Neural progenitor cell (in vitro differentiated cells): ENCODE data around the gene TF. TPM values are rescaled to one million over a fixed set of nuclear protein-coding genes. Genes with fewer than 3 reads are reported as not detected.

Experiments
- DNase-seq: peaks from one replicate; pipeline ENCODE4 v3.0.0-alpha.2; 2016; ENCODE audit warnings: low spot score
- H2AFZ ChIP-seq: fragments of 200-600 bp; sonication (generic); replicated peaks from 2 replicates; pipeline ENCODE4 v1.6.1; 2016; ENCODE audit warnings: antibody characterized with exemption
- H3F3A ChIP-seq: fragments of 200-600 bp; sonication (generic); 2 replicates; pipeline ENCODE4 v1.6.1; 2016; ENCODE audit warnings: antibody characterized with exemption, low read depth
- H3K27ac ChIP-seq: fragments of 200-600 bp; sonication (generic); 2 replicates; pipeline ENCODE4 v1.5.1; 2016; ENCODE audit warnings: mild to moderate bottlenecking
- H3K27me3 ChIP-seq: fragments of 200-600 bp; sonication (generic); 2 replicates; pipeline ENCODE4 v1.6.1; 2016; ENCODE audit warnings: mild to moderate bottlenecking, moderate library complexity
- H3K36me3 ChIP-seq: fragments of 200-600 bp; sonication (generic); 2 replicates; pipeline ENCODE4 v1.5.1; 2016
- H3K4me1 ChIP-seq: fragments of 200-600 bp; sonication (generic); 2 replicates; pipeline ENCODE4 v1.6.1; 2016; ENCODE audit warnings: mixed run types
- H3K4me2 ChIP-seq: fragments of 200-600 bp; sonication (generic); 2 replicates; pipeline ENCODE4 v1.6.1; 2016
- H3K4me3 ChIP-seq: fragments of 200-600 bp; sonication (generic); 2 replicates; pipeline ENCODE4 v1.5.1; 2016
- H3K79me2 ChIP-seq: fragments of 200-600 bp; sonication (generic); 2 replicates; pipeline ENCODE4 v1.6.1; 2016; ENCODE audit warnings: low read depth
- H3K9ac ChIP-seq: fragments of 200-600 bp; sonication (generic); 2 replicates; pipeline ENCODE4 v1.6.1; 2016
- H3K9me3 ChIP-seq: fragments of 200-600 bp; sonication (generic); 2 replicates; pipeline ENCODE4 v1.5.1; 2016; ENCODE audit warnings: low read depth
- H4K20me1 ChIP-seq: fragments of 200-600 bp; sonication (generic); 2 replicates; pipeline ENCODE4 v1.6.1; 2016; ENCODE audit warnings: low read depth
- H3K27ac Mint-ChIP-seq: 3 replicates; pipeline ENCODE4 v1.8.0; 2021; ENCODE audit warnings: mixed read lengths
- H3K27me3 Mint-ChIP-seq: 2 replicates; pipeline ENCODE4 v1.8.0; 2022; ENCODE audit warnings: low read depth, mild to moderate bottlenecking, inconsistent platforms, moderate library complexity, mixed read lengths; ENCODE audit not compliant: insufficient read depth
- H3K36me3 Mint-ChIP-seq: 3 replicates; pipeline ENCODE4 v1.8.0; 2021; ENCODE audit warnings: mixed read lengths
- H3K4me1 Mint-ChIP-seq: 3 replicates; pipeline ENCODE4 v1.8.0; 2021; ENCODE audit warnings: mixed read lengths
- H3K4me3 Mint-ChIP-seq: 3 replicates; pipeline ENCODE4 v1.8.0; 2021; ENCODE audit warnings: mild to moderate bottlenecking, moderate library complexity, mixed read lengths
- H3K9me3 Mint-ChIP-seq: 3 replicates; pipeline ENCODE4 v1.8.0; 2020; ENCODE audit warnings: mixed read lengths
- EZH2 ChIP-seq: fragments of 200-600 bp; sonication (generic); IDR thresholded peaks from 2 replicates; pipeline ENCODE4 v1.6.1; 2017; ENCODE audit warnings: antibody characterized with exemption, mild to moderate bottlenecking, moderate library complexity
- EZH2phosphoT487 ChIP-seq: fragments of 200-600 bp; sonication (generic); IDR thresholded peaks from 2 replicates; pipeline ENCODE4 v1.6.1; 2017; ENCODE audit warnings: antibody characterized with exemption
- total RNA-seq: library from RNA; depleted of rRNA; stranded (reverse); fragments of >200 nt; gene quantifications from 2 replicates; pipeline ENCODE4 v1.2.3, GENCODE V29; 2015; ENCODE audit warnings: low replicate concordance
- TF ChIP-seq, protein P1 (sequence below): fragments of 200-600 bp; sonication (generic); IDR thresholded peaks from 2 replicates; pipeline ENCODE4 v1.5.1; 2017; ENCODE audit warnings: antibody characterized with exemption, mild to moderate bottlenecking

The TF gene
- total RNA-seq, 1 donor from 2014 or later, result 0.77 TPM

DNA sequence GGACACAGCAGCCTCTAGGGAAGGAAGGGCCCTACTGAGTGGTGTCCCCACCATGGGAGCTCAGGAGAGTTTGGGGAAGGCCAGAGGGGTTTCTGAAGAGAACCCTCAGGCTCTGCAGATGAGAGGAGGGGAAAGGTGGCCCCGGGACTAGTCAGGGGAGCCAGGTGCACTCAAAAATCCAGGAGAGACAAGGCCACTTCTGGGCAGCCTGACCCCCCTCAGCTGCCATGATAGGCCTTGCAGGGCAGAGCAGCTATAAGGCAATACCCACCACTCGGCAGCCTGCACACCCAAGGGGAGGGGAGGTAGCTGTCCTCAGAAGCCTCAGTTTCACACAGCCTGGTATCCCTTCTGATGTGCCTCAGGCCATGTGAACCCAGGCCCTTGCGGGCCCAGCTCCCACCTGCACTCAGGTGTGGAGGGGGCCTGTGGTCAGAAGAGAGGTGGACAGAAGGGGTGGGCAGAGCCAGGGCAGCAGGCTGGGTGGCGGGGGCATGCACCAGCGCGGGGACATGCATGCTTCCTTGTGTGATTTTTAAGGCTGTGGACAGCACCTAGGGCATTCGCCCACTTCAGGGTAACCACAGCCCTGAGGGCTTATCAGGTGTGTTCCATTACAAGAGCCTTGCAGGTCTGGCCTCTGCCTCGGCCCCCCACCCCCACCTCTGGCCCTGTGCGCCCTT, 94.0 kb downstream of the TF start:
- H3K4me3 ChIP-seq, result no peak overlapping the region
- H3K4me1 ChIP-seq, result peaks cover 8% of the 10 kb centered on the region
- no peaks in the 10 kb centered on the region for H3K36me3 ChIP-seq
- H3F3A ChIP-seq, result no peaks in the 10 kb centered on the region
- H3K79me2 ChIP-seq, result no peaks in the 10 kb centered on the region
- no peaks in the 10 kb centered on the region for H3K9me3 ChIP-seq
- no peak overlapping the region for H2AFZ ChIP-seq
- Mint-ChIP-seq H3K4me3 (no peak overlapping the region), H3K27me3 (peaks cover 3% of the 10 kb centered on the region), H3K27ac (no peak overlapping the region), H3K4me1 (peaks cover 6% of the 10 kb centered on the region), H3K9me3 (no peaks in the 10 kb centered on the region), H3K36me3 (peaks cover 4% of the 10 kb centered on the region)
- peaks cover 14% of the 10 kb centered on the region for H3K27me3 ChIP-seq
- DNase-seq, result no peak
- no peak overlapping the region for H3K27ac ChIP-seq
- H3K9ac ChIP-seq, result no peak overlapping the region
- TF ChIP-seq EZH2 (no peak), EZH2phosphoT487 (no peak)
- TF ChIP-seq, protein P1, sequence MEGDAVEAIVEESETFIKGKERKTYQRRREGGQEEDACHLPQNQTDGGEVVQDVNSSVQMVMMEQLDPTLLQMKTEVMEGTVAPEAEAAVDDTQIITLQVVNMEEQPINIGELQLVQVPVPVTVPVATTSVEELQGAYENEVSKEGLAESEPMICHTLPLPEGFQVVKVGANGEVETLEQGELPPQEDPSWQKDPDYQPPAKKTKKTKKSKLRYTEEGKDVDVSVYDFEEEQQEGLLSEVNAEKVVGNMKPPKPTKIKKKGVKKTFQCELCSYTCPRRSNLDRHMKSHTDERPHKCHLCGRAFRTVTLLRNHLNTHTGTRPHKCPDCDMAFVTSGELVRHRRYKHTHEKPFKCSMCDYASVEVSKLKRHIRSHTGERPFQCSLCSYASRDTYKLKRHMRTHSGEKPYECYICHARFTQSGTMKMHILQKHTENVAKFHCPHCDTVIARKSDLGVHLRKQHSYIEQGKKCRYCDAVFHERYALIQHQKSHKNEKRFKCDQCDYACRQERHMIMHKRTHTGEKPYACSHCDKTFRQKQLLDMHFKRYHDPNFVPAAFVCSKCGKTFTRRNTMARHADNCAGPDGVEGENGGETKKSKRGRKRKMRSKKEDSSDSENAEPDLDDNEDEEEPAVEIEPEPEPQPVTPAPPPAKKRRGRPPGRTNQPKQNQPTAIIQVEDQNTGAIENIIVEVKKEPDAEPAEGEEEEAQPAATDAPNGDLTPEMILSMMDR, result no peak
- no peak overlapping the region for H3K4me2 ChIP-seq
- H4K20me1 ChIP-seq, result peaks cover 10% of the 10 kb centered on the region

DNA sequence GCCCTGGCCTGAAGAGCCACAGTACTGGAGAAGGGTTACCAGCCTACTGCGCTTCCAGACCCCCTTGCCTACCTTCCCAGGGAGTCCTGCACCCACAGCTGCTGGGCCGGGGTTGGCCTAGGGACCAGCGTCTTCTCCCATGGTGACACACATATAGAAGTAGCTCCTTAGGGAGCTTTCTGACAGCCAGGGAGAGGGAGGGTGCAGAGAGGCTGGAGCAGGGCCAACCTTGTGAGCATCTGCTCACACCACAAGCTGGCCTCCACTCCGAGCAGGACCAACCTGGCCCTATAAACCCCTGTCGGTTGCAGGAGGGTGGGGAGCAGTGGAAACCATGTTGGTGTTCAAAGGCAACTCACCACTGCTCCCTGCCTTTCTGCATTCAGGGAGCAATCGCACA, 94.6 kb downstream of the TF start:
- H3K27ac ChIP-seq, result no peak overlapping the region
- H3K9me3 Mint-ChIP-seq, result peaks cover 2% of the 10 kb centered on the region
- H3K27ac Mint-ChIP-seq, result no peak overlapping the region
- no peak overlapping the region for H3K4me3 ChIP-seq
- no peak overlapping the region for H3K4me3 Mint-ChIP-seq
- no peaks in the 10 kb centered on the region for H3F3A ChIP-seq
- peaks cover 6% of the 10 kb centered on the region for H3K4me1 Mint-ChIP-seq
- H3K27me3 Mint-ChIP-seq, result peaks cover 3% of the 10 kb centered on the region
- no peaks in the 10 kb centered on the region for H3K36me3 ChIP-seq
- H3K79me2 ChIP-seq, result no peaks in the 10 kb centered on the region
- peaks cover 14% of the 10 kb centered on the region for H3K27me3 ChIP-seq
- no peak overlapping the region for H3K4me2 ChIP-seq
- TF ChIP-seq EZH2, result no peak
- TF ChIP-seq, protein P1, result no peak
- TF ChIP-seq EZH2phosphoT487, result no peak
- H3K9me3 ChIP-seq, result no peaks in the 10 kb centered on the region
- DNase-seq, result no peak
- H2AFZ ChIP-seq, result no peak overlapping the region
- H3K9ac ChIP-seq, result no peak overlapping the region
- peaks cover 13% of the 10 kb centered on the region for H3K4me1 ChIP-seq
- H3K36me3 Mint-ChIP-seq, result peaks cover 4% of the 10 kb centered on the region
- H4K20me1 ChIP-seq, result peaks cover 10% of the 10 kb centered on the region

DNA sequence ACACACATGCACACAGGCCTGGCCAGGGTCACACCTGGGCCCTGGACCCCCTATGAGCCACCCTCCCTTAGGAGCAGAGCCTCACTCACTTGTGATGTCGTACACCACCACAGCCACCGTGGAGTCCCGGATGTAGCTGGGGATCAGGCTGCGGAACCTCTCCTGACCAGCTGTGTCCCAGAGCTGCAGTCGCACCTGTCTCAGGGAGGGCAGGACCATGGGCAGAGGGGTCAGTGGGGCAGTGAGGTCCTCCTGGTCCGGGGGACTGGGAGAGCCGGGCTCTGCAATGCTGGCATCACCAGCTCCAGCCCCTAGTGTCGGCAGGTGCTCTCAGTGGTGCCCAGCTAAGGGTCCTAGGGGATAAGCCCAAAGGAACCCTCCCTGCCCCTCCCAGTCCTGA, 95.0 kb downstream of the TF start:
- peaks cover 3% of the 10 kb centered on the region for H3K27me3 Mint-ChIP-seq
- no peak overlapping the region for H3K4me3 Mint-ChIP-seq
- no peaks in the 10 kb centered on the region for H3K9me3 ChIP-seq
- no peaks in the 10 kb centered on the region for H3F3A ChIP-seq
- H3K4me1 ChIP-seq, result peaks cover 13% of the 10 kb centered on the region
- no peak overlapping the region for H3K9ac ChIP-seq
- H3K4me2 ChIP-seq, result no peak overlapping the region
- H3K27ac ChIP-seq, result no peak overlapping the region
- no peaks in the 10 kb centered on the region for H3K36me3 ChIP-seq
- H3K9me3 Mint-ChIP-seq, result peaks cover 2% of the 10 kb centered on the region
- no peak overlapping the region for H3K27ac Mint-ChIP-seq
- H3K4me3 ChIP-seq, result no peak overlapping the region
- H3K79me2 ChIP-seq, result no peaks in the 10 kb centered on the region
- peaks cover 4% of the 10 kb centered on the region for H3K36me3 Mint-ChIP-seq
- TF ChIP-seq EZH2phosphoT487 (no peak), EZH2 (no peak)
- TF ChIP-seq, protein P1, result no peak
- peaks cover 14% of the 10 kb centered on the region for H3K27me3 ChIP-seq
- peaks cover 6% of the 10 kb centered on the region for H3K4me1 Mint-ChIP-seq
- no peak overlapping the region for H2AFZ ChIP-seq
- no peak for DNase-seq
- H4K20me1 ChIP-seq, result peaks cover 10% of the 10 kb centered on the region
